ENCODE measurements around the gene INHBA.

- no peak for TF ChIP-seq SAFB2 (IDR thresholded peaks at IDR 0.05; ENCODE audit: borderline replicate concordance, low read depth, low read length, severe bottlenecking)
- no peak for TF ChIP-seq TAF9B (IDR thresholded peaks at IDR 0.05; ENCODE audit: partially characterized antibody)
- TF ChIP-seq GTF2F1 (IDR thresholded peaks at IDR 0.05; ENCODE audit: low read depth, low read length): no peak
- no peak for TF ChIP-seq TARDBP (IDR thresholded peaks at IDR 0.05)
- TF ChIP-seq CREB1 (IDR thresholded peaks at IDR 0.05): no peak
- TF ChIP-seq CREB1 (CRISPR knock-in tag; IDR thresholded peaks at IDR 0.05): no peak
- TF ChIP-seq CTCF (IDR thresholded peaks at IDR 0.05 in 2 of 3, conservative IDR thresholded peaks at IDR 0.05 in 1 of 3; ENCODE audit: insufficient read depth in 2 of 3, low read depth in 1 of 3, low read length in 3 of 3): no peak
- no peak for TF ChIP-seq ZNF639 (CRISPR knock-in tag; conservative IDR thresholded peaks at IDR 0.05 in 1 of 2, IDR thresholded peaks at IDR 0.05 in 1 of 2)
- TF ChIP-seq ZBTB11 (CRISPR knock-in tag; IDR thresholded peaks at IDR 0.05): no peak
- no peak for TF ChIP-seq POLR2AphosphoS5 (IDR thresholded peaks at IDR 0.05; ENCODE audit: control insufficient read depth, insufficient read depth, low read depth, low read length)
- TF ChIP-seq FOXM1 (IDR thresholded peaks at IDR 0.05; ENCODE audit: low read depth): no peak
- no peak for TF ChIP-seq FOXM1 (CRISPR knock-in tag; IDR thresholded peaks at IDR 0.05; ENCODE audit: low read depth)
- TF ChIP-seq ZNF41 (CRISPR knock-in tag; conservative IDR thresholded peaks at IDR 0.05): no peak
- no peak for TF ChIP-seq HNRNPL (IDR thresholded peaks at IDR 0.05; ENCODE audit: low read depth, low read length)
Observed at GRCh38 chr7:41688906-41689305, 14.0 kb downstream of the INHBA start.
